NB4 (cell line): ENCODE results near the gene NIPBL.

Experiments used
- CTCF ChIP-seq: IDR thresholded peaks from one replicate; pipeline ENCODE4 v1.5.1; 2012; ENCODE audit warnings: low read depth, low read length
- POLR2A ChIP-seq: IDR thresholded peaks from 2 replicates; pipeline ENCODE4 v1.6.1; 2011; ENCODE audit warnings: mild to moderate bottlenecking; ENCODE audit not compliant: insufficient read length; ENCODE audit errors: extremely low read depth

- no peak for TF ChIP-seq CTCF
- TF ChIP-seq POLR2A = no peak
These were observed 21.0 kb downstream of the NIPBL start for GRCh38 chr5:36897616-36898015.
